NCI-H526 treated with DMSO at 0.1 percent for 48 hours (cell line): ENCODE measurements around the gene TNFAIP6.
A peak's percentile ranks its signal among the peaks of the same experiment; 100 is the strongest.

Source experiments
- DNase-seq: peaks from one replicate; lab custom pipeline; 2025; lab: John Stamatoyannopoulos, UW

Gene TNFAIP6

DNA sequence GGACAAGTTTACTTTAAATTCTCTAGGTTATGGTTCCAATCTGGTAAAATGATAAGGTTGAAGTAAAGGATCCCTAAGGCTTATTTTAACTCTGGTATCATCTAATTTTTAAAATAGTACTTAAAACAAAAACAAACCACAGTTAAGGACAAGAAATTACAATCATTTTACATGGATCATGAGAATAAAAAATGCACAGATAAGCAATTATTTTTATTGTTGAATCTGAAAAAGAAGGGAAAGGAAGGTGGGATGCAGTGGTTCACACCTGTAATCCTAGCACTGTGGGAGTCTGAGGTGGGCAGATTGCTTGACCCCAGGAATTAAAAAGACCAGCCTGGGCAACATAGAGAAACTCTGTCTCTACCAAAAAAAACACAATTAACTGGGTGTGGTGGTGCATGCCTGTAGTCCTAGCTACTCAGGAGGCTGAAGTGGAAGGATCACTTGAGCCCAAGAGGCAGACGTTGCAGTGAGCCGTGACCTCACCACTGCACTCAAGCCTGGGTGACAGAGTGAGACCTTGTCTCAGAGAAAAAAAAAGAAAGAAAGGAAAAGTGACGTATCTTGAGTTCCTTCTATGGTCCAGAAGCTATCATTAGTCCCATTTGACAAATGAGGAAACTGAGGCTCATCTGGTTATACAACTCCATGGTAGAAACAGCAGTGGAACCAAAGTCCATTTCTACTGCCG is 2.5 kb downstream of the TNFAIP6 start:
- no peak for DNase-seq

DNA sequence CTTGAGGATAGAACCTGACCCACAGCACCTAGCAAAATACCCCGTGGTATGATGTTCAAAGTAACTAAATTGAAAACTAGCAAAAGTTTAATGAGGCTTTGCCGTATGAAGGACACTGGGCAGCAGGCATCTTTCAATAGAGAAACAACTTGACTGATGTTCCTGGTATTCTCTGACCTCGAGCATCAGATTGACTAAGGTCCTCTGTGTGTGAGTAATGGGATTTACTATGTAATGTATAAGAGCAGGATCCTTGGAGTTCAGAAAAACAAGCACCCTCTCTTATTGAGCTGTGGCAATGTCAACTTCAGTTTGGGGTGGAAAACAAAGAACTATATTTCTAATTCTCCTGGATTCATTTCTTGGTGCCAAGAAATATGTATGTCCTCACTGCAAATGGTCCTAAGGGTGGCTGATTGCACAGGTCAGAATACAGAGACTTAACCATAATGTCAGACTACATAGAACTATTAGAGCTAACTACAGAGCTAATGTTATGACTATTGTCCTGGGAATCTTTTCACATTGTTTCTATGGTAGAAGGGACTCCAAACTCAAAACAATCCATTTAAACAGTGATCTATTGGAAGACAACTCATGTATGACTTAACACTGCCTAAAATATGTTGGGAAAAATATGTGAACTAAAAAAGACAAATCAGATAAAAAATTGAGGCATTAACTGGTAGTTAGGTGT is 4.4 kb downstream of the TNFAIP6 start:
- no peak for DNase-seq

DNA sequence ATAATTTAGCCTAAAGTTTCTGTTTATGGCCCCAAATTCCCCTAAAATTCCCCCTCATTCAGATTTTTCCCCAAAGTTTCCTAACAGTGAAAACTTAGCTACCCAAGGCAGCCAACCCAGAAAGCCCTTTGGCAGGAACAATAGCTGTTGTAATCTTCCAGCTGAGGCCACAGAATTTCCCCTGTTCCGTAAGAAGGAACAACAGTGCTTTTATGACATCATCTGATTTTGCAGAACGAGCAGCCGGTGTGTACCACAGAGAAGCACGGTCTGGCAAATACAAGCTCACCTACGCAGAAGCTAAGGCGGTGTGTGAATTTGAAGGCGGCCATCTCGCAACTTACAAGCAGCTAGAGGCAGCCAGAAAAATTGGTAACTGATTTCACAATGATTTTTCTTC is 6.3 kb downstream of the TNFAIP6 start:
- no peak for DNase-seq

DNA sequence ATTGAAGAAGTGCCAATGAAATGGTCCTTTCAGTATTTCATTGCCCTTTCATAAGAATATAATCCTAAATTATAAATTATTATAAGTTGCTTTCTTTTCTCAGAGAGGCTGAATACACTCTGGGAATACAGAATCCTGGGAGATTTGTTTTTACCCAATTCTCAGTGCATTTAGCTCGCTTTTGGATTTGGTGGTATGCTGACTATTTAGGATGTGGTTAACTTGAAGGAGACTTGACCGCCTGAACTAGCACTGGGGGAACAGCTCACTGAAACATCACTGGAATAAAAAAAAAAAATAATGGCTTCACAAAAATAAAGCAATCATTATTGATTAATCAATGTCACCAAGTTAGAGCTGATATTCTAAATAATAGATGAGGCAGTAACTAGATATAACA is 10.2 kb downstream of the TNFAIP6 start:
- DNase-seq = no peak

GRCh38 chr2:151374436-151374835 is 17.0 kb downstream of the TNFAIP6 start:
- no peak for DNase-seq

- no peak for DNase-seq
Measured at GRCh38 chr2:151379169-151379568, 21.8 kb downstream of the TNFAIP6 start.

DNA sequence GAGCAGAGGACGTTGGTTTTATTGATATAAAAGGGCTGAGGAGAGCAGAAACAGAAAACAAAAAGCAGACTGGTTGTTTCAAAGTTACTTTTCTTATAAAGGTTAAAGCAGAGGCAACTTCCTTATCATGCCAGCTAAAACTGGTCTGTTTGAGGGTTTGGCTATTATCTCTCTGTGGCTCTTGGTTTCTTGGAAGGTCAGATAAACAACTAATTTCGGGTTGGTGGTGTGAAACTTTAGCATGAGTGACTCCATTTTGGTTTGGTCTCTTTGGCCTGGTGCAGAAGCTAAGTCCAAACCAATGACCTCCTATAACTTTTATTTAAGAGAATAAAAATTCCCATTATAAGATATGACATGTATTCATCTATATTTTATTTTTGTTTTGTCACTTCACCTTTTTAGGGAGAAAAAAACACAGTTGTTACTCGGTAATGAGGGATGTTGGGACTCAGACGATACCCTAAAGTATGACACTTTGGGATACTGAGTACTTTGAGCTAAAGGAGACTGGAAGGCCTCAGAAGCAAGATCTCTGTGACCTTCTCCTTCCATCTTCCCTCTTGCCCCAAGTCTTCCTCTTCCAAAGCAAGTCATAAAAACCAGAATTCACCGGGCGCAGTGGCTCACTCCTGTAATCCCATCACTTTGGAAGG is 23.3 kb downstream of the TNFAIP6 start:
- DNase-seq = no peak

DNA sequence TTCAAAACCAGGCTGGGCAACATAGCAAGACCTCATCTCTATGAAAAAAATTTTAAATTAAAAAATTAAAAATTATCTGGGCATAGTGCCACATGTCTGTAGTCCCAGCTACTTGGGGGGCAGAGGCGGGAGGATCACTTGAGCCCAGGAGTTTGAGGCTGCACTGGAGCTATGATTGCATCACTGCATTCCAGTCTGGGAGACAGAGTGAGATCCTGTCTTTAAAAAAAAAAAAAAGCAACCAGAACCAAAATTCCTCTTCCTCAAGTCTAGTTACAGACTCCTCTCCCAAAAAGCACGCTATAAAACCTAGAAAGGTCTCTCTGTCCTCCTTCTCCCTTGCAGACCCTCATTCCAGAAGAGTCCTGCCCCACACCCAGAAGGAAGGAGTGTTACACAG is 23.9 kb downstream of the TNFAIP6 start:
- DNase-seq = no peak

DNA sequence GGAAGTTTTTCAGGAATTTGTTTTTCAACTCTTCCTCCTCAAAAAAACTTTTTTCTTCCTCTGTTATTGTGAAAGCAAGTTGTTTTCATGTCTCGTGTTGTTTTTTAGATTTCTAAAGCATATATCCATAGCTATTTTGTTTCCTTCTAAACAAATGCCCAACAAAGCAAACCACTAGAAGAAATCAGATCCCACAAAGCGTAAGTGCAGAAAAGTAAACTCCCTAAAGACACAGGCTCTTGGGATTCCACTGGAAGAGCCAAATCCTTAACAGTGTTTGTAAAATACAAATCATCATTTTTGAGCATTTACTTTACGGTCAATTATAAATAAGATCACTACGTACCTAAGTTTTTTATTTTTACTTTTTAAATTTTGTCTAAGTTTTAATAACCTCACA is 30.6 kb downstream of the TNFAIP6 start:
- no peak for DNase-seq

DNA sequence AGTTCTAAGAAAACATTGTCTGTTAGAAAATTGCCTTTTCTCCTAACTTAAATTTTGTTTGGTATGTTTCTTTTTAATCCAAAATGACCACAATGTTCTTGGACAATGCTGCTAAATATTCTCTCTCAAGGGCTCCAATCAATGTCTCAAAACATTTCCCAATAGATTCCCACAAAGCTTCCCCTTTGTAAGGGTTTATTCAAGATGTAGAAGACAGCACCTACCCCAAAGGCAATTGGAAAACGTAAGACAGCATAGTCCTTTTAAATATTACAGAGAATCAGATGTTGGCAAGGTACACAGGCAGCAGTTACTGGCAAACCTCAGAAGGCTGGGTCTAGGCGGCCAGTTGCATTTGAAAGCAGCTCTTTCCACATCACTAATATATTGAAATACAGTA is 34.0 kb downstream of the TNFAIP6 start:
- DNase-seq = no peak

DNA sequence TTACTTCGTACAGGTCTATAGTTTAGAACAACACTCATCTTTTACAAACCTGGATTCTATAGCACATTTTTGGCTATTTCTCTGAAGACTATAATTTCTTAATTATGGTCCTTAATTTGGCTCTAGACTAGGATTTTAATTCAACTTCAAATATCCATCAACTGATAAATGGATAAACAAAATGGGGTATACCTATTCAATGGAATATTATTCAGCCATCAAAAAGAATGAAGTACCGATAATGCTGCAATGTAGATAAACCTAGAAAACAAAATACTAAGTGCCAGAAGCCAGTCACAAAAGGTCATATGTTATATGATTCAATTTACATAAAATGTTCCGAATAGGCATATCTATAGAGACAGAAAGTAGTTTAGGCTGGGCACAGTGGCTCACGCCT is 37.1 kb downstream of the TNFAIP6 start:
- no peak for DNase-seq

GRCh38 chr2:151395509-151396374 is 38.4 kb downstream of the TNFAIP6 start:
- DNase-seq = no peak

DNA sequence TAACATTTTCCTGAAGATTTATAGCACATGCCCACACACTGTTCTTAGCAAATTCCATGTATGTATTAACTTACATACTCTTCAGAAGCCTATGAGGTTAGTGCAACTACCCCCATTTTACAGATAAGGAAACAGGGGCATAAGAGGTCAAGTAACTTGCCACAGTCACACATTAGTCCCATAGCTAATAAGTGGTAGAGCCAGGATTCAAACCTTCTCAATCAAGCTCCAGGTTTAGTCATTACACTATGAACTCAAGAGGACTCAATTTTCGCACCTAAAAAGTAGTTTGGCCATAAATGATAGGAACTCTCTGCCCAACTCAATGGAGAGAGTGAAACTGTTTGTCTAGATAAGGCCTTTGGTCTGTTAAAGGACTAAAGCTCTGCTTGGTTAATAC is 42.6 kb downstream of the TNFAIP6 start:
- DNase-seq = no peak

- DNase-seq = no peak
Measured at GRCh38 chr2:151401149-151401548, 43.8 kb downstream of the TNFAIP6 start.

DNA sequence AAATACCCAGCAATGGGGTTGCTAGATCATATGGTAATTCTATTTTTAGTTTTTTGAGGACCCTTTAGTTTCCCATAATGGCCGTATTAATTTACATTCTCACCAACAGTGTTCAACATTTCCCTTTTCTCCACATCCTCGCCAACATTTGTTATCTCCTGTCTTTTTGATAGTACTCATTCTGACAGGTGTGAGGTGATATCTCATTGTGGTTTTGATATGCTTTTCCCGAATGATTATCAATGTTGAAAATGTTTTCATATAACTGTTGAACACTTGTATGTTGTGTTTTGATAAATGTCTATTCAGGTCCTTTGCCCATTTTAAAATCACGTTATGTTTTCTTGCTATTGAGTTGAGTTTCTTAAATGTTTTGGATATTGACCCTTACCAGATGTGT is 46.5 kb downstream of the TNFAIP6 start:
- DNase-seq = no peak

DNA sequence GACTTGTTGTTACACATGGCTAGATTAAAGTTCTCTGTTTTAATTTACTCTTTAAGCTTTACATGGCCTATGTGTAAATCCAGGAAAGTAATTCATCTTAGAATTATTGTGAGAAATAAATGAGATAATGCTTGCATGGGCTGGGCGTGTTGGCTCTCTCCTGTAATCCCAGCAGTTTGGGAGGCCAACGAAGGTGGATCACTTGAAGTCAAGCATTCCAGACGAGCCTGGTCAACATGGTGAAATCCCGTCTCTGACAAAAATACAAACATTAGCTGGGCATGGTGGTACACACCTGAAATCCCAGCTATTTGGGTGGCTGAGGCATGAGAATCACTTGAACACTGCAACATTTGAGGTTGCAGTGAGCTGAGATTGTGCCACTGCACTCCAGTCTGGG is 48.0 kb downstream of the TNFAIP6 start:
- DNase-seq = no peak

GRCh38 chr2:151407281-151407680 is 49.9 kb downstream of the TNFAIP6 start:
- DNase-seq = no peak

DNA sequence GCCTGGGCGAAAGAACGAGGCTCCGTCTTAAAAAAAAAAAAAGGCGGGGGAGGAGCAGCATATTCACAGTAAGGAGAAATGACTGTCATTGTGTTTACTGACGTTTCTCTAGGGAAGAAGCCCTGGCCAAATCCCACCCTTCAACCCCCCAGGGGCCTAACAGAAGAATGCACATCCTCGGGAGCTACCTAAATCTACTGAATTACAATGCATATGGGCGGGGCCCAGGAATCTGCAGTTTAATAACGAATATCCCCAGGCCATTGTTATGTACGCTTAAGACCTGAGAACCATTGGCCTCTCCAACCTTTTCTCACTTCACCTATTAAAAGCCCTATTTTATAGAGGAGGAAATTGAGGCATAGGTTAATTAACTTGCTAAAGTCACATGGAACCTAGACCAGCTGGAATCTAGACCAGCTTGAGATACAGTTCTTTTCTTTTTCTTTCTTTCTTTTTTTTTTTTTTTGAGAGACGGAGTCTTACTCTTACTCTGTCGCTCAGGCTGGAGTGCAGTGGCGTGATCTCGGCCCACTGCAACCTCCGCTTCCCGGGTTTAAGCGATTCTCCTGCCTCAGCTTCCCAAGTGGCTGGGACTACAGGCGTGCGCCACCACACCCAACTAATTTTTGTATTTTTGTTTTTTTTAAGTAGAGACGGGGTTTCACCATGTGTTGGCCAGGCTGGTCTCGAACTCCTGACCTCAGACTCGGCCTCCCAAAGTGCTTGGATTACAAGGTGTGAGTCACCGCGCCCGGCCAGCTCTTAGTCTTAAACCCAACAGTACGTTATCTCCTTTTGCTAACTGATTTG is 51.6 kb downstream of the TNFAIP6 start:
- no peak for DNase-seq

- DNase-seq = peak; percentile 96
Measured at GRCh38 chr2:151409601-151410484, 52.5 kb downstream of the TNFAIP6 start, which contains the start of gene RIF1. TSS of gene RIF1 (plus strand) at chr2:151409902. CDS start at chr2:151410424, 522 bp downstream.

DNA sequence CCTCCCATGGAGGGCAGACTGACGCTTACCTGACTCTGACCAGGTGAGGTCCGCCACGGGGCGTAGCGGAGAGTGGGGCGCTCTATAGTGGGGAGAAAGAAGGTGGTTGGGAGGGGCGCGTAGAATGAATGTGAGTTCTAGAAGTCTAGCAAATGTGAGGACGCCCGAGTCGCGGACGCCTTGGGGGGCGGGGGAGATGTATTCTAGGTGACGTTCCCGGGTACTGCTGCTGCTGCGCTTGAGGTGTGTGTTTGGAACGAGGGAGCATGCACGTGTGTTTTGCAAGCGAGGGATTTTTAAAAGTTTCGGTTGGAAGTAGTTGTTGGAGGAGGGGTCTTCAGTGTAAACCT is 53.1 kb downstream of the TNFAIP6 start:
- DNase-seq = peak; percentile 30
